NCI-H187 (cell line): Measurements from ENCODE around the gene SRSF9.
"Not testable (repeated sequence)": the region's sequence is repeated elsewhere in the genome, so short reads cannot be mapped to it uniquely, and the experiment has no call there.

ENCODE experiments used
- DNase-seq, 2 experiments: peaks; one replicate each; lab custom pipeline; 2025; lab: John Stamatoyannopoulos, UW

SRSF9 gene

DNA sequence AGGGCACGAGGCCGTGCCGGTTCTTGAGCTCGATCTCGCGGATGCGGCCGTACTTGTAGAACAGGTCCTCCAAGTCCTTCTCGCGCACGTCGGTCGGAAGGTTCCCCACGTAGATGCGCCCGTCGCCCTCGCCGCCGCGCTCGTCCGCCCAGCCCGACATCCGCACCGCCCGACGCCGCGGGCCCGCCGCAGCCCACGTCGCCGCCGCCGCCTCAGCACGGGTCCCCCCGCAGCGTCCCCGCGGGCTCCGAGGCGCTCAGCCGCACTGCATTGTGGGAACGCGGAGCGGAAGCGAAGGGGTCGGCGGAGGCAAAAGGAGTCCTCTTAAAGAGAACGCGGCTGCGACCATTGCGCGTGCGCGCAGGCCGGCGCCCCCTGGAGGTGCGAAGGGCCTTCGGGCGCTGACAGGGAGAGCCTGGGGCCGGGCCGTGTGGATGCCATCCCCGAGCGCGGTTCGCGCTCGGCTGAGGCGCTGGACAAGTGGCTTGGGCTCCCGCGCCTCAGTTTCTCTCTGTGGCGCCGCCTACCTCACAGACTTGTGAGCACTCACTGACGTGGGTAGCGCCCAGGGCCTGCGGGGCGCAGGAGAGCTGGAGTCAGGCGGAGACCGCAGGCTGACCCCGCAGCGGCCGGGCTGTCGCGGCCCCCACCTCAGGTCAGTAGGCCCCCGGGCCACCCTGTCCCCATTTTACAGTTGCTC lies at the start of gene SRSF9:
Gene SRSF9, minus strand, starts transcription at position 299 of the 700 bp plus-strand sequence. Its CDS starts 139 bp downstream, at position 160.
- DNase-seq: peak; percentile 88 to 94

DNA sequence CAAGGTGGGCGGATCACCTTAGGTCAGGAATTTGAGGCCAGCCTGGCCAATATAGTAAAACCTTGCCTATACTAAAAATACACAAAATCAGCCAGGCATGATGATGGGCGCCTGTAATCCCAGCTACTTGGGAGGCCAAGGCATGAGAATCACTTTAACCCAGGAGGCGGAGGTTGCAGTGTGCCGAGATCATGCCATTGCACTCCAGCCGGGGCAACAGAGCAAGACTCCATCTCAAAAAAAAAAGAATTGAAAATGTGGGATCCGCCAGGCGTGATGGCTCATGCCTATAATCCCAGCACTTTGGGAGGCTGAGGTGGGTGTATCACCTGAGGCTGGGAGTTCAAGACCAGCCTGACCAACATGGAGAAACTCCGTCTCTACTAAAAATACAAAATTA lies 49.8 kb upstream of the SRSF9 start:
- not testable (repeated sequence) for DNase-seq

- no peak for DNase-seq
Measured at GRCh38 chr12:120515496-120515895, 45.9 kb upstream of the SRSF9 start.

DNA sequence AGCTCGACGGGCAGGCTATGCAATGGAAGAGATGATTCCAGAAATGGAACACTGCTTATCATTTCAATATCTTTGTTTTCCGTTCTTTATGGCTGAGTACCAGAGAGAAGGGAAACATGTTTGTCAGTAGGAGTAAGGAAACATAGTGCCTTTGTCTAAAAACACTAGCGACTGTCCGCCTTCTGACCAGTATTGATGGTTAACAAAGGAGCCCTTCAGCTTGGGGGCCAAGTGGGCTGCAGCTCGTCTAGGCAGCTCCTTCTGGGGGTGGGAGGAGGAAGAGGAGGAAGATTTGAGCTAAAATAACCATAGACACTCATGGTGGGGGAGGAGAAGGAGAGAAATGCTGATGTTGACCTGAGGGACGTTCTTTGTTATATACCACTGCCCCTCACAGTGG lies 44.5 kb upstream of the SRSF9 start:
- no peak for DNase-seq

DNA sequence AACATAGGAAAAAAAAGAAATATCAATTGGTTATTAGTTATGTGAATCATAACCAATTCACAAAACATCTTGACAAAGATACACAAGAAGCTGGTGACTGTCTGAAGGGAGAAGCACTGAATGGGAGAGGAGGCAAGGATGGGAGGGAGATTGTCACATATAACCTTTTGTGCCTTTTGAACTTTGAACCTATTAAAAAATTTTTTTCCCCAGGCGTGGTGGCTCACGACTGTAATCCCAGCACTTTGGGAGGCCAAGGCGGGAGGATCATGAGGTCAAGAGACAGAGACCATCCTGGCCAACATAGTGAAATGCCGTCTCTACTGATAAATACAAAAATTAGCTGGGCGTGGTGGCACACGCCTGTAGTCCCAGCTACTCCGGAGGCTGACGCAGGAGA lies 39.0 kb upstream of the SRSF9 start:
- no peak for DNase-seq

GRCh38 chr12:120504587-120504986 lies 35.0 kb upstream of the SRSF9 start:
- no peak for DNase-seq

DNA sequence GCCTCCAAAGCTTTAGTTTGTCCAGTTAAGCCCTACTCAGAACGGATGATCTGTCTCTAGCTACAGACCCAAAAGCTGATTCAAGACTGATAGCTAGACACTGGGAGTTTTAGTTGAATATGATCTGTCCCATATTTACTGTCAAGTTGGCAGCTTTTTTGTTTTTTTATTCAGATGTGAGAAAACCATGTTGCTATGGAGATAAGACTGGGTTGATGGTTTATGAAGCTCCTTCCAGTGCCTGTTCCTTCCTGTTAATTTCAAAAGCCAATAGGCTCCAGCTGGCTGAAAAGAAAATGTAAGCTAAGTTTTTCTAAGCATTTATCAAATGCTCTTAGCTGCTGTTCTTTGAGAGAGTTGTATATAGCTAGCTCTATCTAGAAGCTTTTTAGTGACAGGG lies 31.0 kb upstream of the SRSF9 start:
- DNase-seq: no peak

- no peak for DNase-seq
Measured at GRCh38 chr12:120498870-120499515, 29.4 kb upstream of the SRSF9 start.

- DNase-seq: no peak
Measured at GRCh38 chr12:120497524-120498150, 28.1 kb upstream of the SRSF9 start.

DNA sequence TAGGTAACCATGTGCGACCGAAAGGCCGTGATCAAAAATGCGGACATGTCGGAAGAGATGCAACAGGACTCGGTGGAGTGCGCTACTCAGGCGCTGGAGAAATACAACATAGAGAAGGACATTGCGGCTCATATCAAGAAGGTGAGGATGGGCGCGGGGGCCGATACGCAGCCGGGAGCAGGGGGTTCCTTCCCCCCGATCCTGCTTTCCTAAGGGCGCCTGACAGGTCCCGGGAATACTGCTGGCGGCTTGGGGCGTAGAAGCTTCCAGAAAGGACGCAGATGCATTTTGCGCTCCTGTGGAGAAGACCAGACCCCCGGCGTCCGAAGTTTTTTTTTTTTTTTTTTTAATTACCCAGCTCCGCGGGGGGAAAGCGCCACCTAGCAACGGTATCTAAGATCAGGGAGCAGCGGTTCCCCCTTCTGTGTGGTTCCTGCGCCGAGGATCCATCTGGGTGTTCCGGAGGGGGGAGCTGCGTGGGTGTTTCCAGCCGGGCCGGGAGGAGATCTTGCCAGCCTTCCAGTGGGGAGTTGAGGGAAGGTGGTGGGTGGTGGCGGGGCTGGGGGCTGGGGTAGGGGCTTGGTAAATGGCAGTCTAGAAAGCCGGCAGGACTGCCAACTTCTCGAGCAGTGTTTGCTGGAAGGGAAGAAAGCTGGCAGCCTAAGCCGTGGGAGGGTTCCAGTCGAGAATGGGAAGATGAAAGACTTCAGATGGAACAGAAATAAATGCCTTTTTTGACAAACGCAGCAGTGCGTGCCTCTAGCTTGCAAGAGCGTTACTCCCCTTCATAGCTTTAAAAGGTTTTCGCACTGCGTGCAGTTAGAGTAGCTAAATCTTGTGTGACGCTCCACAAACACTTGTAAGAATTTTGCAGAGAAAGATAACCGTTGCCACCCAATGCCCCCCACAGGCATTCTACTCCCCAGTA lies 27.1 kb upstream of the SRSF9 start:
- no peak for DNase-seq

GRCh38 chr12:120495731-120496412 lies 26.3 kb upstream of the SRSF9 start, which contains the start of gene DYNLL1:
DYNLL1 (plus strand) TSS chr12:120496113; CDS start chr12:120496422, 309 bp downstream.
- peak; percentile 86 to 98 for DNase-seq

DNA sequence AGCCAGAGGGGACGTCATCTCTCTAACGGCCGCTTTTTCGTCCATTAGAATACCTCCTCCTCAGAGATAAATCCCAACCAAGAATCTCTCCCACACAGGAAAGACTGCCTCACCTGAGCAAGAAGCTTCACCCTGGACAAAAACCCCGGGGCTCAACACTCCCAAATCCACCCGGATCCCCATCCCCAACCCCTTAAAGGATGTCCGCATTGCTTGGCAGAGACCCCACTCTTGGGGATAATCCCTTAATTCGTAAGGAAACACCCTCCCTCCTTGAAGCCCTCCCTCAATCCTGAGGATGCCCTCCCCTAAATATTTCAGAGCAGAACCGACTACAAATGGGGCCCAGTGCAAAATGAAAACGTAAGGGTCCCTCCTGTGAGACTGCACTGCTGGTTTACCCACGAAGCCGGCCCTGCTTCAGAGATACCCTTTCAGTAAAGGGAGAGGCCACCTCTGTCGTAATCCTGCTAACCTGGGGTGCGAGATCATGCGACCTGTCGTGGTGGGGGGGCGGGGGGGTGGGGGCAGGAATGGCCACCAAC lies 25.7 kb upstream of the SRSF9 start:
- no peak for DNase-seq

GRCh38 chr12:120490833-120491512 lies 21.4 kb upstream of the SRSF9 start:
- DNase-seq: no peak

DNA sequence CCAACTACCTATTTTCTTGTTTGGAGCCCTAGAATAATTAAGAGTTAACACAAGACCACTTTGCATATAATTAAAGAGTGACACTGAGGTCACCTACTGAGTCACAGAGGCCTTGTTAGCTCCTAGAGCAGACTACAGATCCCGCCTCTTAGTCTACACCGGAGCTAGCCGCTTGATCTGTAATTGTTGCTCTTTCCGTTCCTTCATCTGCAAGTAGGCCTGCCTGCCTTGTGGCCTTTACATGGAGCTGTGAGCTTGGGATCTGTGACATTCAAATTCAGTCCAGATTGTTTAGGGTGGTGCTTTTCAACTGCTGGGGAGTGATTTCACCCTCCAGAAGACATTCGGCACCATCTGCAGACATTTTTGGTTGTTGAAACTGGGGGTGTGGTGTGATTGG lies 20.8 kb upstream of the SRSF9 start:
- no peak for DNase-seq

GRCh38 chr12:120489018-120489417 lies 19.5 kb upstream of the SRSF9 start:
- DNase-seq: no peak

GRCh38 chr12:120488057-120488640 lies 18.6 kb upstream of the SRSF9 start:
- no peak for DNase-seq

GRCh38 chr12:120487552-120487951 lies 18.0 kb upstream of the SRSF9 start:
- not testable (repeated sequence) for DNase-seq

GRCh38 chr12:120485961-120486881 lies 16.7 kb upstream of the SRSF9 start:
- no peak for DNase-seq

GRCh38 chr12:120483621-120484020 lies 14.1 kb upstream of the SRSF9 start:
- no peak for DNase-seq
